SU-DHL-6 (cell line): ENCODE data around the gene GRIA3.
"Not testable (repeated sequence)": the region's sequence is repeated elsewhere in the genome, so short reads cannot be mapped to it uniquely, and the experiment has no call there.

ENCODE experiments used
- H2AFZ ChIP-seq: fragments of 200-600 bp; sonication (generic); 2 replicates; pipeline ENCODE4 v1.6.1; 2014; ENCODE audit warnings: low read depth, mild to moderate bottlenecking, moderate library complexity, mixed read lengths, antibody characterized with exemption, low read length; ENCODE audit not compliant: severe bottlenecking
- H3F3A ChIP-seq: fragments of 200-600 bp; shearing (Covaris generic); 2 replicates; pipeline ENCODE4 v1.6.0; 2016; ENCODE audit warnings: antibody characterized with exemption, mild to moderate bottlenecking; ENCODE audit not compliant: insufficient read depth
- H3K27ac ChIP-seq: fragments of 200-600 bp; sonication (generic); 2 replicates; pipeline ENCODE4 v1.5.1; 2016; ENCODE audit warnings: low read depth, mild to moderate bottlenecking, low read length, moderate library complexity, mixed read lengths
- H3K27me3 ChIP-seq: fragments of 200-600 bp; sonication (generic), shearing (Covaris generic); 2 replicates; pipeline ENCODE4 v1.6.0; 2014; ENCODE audit warnings: mild to moderate bottlenecking, low read length
- H3K36me3 ChIP-seq: fragments of 200-600 bp; sonication (generic); 2 replicates; pipeline ENCODE4 v1.6.1; 2014; ENCODE audit warnings: mild to moderate bottlenecking, low read length, mixed read lengths
- H3K4me2 ChIP-seq: fragments of 300-600, 200-600 bp; shearing (Covaris generic), sonication (generic); 2 replicates; pipeline ENCODE4 v1.6.0; 2014; ENCODE audit warnings: low read length, low read depth, mild to moderate bottlenecking; ENCODE audit not compliant: poor library complexity, severe bottlenecking
- H3K4me3 ChIP-seq: fragments of 200-600 bp; sonication (generic); 2 replicates; pipeline ENCODE4 v1.5.1; 2014; ENCODE audit warnings: antibody characterized with exemption, low read length, mild to moderate bottlenecking, mixed read lengths; ENCODE audit not compliant: insufficient read depth, poor library complexity, severe bottlenecking
- H3K79me2 ChIP-seq: fragments of 200-600 bp; sonication (generic); 2 replicates; pipeline ENCODE4 v1.6.1; 2014; ENCODE audit warnings: mild to moderate bottlenecking, low read length, moderate library complexity; ENCODE audit not compliant: insufficient read depth
- H3K9ac ChIP-seq: fragments of 200-600 bp; sonication (generic); 2 replicates; pipeline ENCODE4 v1.7.0; 2014; ENCODE audit warnings: mild to moderate bottlenecking, low read length
- H3K9me2 ChIP-seq: fragments of 200-600 bp; sonication (generic); replicated peaks from 2 replicates; pipeline ENCODE4 v1.6.1; 2014; ENCODE audit warnings: low read length; ENCODE audit not compliant: insufficient read depth
- H3K9me3 ChIP-seq: fragments of 200-600 bp; sonication (generic); 2 replicates; pipeline ENCODE4 v1.6.1; 2014; ENCODE audit warnings: low read length, mixed read lengths; ENCODE audit not compliant: insufficient read depth
- H4K20me1 ChIP-seq: fragments of 200-600 bp; sonication (generic); 2 replicates; pipeline ENCODE4 v1.6.1; 2014; ENCODE audit warnings: low read depth, mild to moderate bottlenecking, antibody characterized with exemption, low read length, moderate library complexity, mixed read lengths
- EZH2phosphoT487 ChIP-seq: fragments of 200-600 bp; sonication (generic), shearing (Covaris generic); conservative IDR thresholded peaks from 2 replicates; pipeline ENCODE4 v1.6.1; 2018; ENCODE audit warnings: mild to moderate bottlenecking, antibody characterized with exemption, low read length, moderate library complexity, mixed read lengths
- TF ChIP-seq, protein P1 (sequence below): fragments of 200-600 bp; sonication (generic); IDR thresholded peaks from one replicate; pipeline ENCODE4 v1.5.1; 2017; ENCODE audit warnings: antibody characterized with exemption, mild to moderate bottlenecking, low read length, moderate library complexity; ENCODE audit not compliant: insufficient read depth, poor library complexity, severe bottlenecking

The GRIA3 gene

DNA sequence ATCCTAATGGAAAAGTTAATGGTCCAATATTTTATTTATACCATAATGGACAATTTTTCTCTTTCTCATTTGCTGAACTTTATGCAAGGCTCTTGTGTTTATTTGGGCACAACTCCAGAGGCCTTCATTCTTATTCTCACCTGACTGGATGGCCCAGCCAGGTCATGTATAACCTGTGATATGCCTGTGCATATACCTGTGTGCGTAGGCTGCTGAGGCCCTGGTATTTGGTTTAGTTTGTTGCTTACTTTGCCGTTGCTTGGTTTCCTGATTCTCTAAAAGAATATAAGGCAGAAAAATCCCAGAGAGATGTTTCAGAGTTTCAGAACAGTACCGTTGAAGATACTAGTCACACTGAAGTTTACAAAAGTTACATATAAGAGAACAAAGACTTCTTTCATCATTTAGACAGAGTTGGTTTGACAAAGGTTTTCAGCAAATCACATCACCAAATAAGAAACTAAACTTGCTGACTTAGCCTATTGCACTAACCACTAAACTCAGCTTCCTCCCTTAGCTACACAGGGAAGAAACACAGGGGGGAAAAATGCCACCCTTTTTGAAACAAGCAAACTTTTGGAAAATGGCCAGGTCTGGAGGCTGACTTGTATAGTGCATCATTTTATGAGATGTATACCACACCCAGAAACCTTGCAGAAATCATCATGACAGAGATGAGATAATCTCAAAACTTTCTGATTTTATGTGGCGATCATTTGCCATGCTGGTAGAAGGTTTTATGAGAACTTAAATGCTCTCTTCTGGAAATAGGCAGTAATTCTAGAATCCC is 248.5 kb downstream of the GRIA3 start:
- H3K27ac ChIP-seq = no peak overlapping the region
- H3K79me2 ChIP-seq = no peaks in the 10 kb centered on the region
- H3K4me2 ChIP-seq = no peak overlapping the region
- no peak overlapping the region for H2AFZ ChIP-seq
- H3F3A ChIP-seq = no peaks in the 10 kb centered on the region
- H4K20me1 ChIP-seq = no peaks in the 10 kb centered on the region
- no peaks in the 10 kb centered on the region for H3K27me3 ChIP-seq
- no peak overlapping the region for H3K9ac ChIP-seq
- H3K9me3 ChIP-seq = no peaks in the 10 kb centered on the region
- H3K36me3 ChIP-seq = no peaks in the 10 kb centered on the region
- no peak for TF ChIP-seq EZH2phosphoT487
- TF ChIP-seq, protein P1, sequence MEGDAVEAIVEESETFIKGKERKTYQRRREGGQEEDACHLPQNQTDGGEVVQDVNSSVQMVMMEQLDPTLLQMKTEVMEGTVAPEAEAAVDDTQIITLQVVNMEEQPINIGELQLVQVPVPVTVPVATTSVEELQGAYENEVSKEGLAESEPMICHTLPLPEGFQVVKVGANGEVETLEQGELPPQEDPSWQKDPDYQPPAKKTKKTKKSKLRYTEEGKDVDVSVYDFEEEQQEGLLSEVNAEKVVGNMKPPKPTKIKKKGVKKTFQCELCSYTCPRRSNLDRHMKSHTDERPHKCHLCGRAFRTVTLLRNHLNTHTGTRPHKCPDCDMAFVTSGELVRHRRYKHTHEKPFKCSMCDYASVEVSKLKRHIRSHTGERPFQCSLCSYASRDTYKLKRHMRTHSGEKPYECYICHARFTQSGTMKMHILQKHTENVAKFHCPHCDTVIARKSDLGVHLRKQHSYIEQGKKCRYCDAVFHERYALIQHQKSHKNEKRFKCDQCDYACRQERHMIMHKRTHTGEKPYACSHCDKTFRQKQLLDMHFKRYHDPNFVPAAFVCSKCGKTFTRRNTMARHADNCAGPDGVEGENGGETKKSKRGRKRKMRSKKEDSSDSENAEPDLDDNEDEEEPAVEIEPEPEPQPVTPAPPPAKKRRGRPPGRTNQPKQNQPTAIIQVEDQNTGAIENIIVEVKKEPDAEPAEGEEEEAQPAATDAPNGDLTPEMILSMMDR = no peak
- H3K4me3 ChIP-seq = no peak overlapping the region
- no peaks in the 10 kb centered on the region for H3K9me2 ChIP-seq

DNA sequence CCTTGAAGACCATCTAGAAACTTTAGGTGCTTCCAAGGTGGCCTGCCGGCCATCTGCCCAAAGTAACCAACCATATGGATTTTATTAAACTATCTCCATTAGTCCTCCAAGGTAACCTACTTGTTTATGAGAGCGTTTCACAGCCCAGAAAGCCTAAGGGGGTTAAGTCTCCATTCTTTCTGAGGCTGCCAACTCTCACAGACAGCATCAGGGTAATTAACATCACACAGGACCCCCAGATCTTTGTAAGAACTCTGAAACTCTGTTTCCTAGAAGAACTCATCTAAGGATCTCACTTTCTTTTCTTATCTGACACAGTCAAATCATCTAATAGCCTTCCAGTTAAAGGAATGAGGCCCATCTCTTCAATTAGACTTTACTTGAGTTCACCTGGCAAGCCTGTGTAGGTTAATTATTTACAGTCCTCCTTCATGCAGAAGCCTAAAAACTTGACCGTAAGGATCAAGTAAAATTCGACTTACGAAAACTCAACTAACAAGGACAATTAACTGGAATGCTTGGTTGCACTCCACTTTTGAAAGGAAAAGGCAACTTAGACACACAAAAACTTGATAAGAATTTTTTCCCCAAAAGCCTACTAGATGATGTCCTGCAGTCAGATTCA is 252.5 kb downstream of the GRIA3 start:
- TF ChIP-seq EZH2phosphoT487 = no peak
- TF ChIP-seq, protein P1 = no peak
- no peaks in the 10 kb centered on the region for H3K9me2 ChIP-seq
- no peak overlapping the region for H3K27ac ChIP-seq
- no peaks in the 10 kb centered on the region for H3K9me3 ChIP-seq
- H3K27me3 ChIP-seq = no peaks in the 10 kb centered on the region
- no peak overlapping the region for H2AFZ ChIP-seq
- H3K36me3 ChIP-seq = no peaks in the 10 kb centered on the region
- no peak overlapping the region for H3K4me3 ChIP-seq
- no peak overlapping the region for H3K4me2 ChIP-seq
- no peaks in the 10 kb centered on the region for H3F3A ChIP-seq
- H3K79me2 ChIP-seq = no peaks in the 10 kb centered on the region
- H4K20me1 ChIP-seq = no peaks in the 10 kb centered on the region
- H3K9ac ChIP-seq = no peak overlapping the region

DNA sequence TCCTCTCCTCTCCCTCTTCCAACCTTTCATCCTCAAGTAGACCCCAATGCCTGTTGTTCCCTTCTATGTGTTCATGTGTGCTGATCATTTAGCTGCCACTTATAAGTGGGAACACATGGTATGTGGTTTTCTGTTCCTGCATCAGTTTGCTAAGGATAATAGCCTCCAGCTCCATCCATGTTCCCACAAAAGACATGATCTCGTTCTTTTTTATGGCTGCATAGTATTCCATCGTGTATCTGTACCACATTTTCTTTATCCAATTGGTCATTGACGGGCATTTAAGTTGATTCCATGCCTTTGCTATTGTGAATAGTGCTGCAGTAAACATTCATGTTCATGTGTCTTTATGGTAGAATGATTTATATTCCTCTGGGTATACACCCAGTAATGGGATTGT is 255.8 kb downstream of the GRIA3 start:
- H2AFZ ChIP-seq, H4K20me1 ChIP-seq, H3K36me3 ChIP-seq, H3K4me3 ChIP-seq, H3K9ac ChIP-seq, H3K9me2 ChIP-seq, H3K27ac ChIP-seq, H3F3A ChIP-seq, H3K9me3 ChIP-seq, H3K4me2 ChIP-seq, H3K27me3 ChIP-seq, H3K79me2 ChIP-seq: not testable (repeated sequence)

GRCh38 chrX:123442764-123443163 is 258.7 kb downstream of the GRIA3 start:
- Histone ChIP-seq H3K9me3 (no peaks in the 10 kb centered on the region), H3K4me2 (no peak overlapping the region), H3K27me3 (no peaks in the 10 kb centered on the region), H3K36me3 (no peaks in the 10 kb centered on the region), H3K9ac (no peak overlapping the region), H4K20me1 (no peaks in the 10 kb centered on the region), H3K9me2 (no peaks in the 10 kb centered on the region), H3K4me3 (no peak overlapping the region), H2AFZ (no peak overlapping the region), H3K27ac (no peak overlapping the region), H3K79me2 (no peaks in the 10 kb centered on the region), H3F3A (no peaks in the 10 kb centered on the region)
- TF ChIP-seq, protein P1 = no peak
- TF ChIP-seq EZH2phosphoT487 = no peak
